Measurements from ENCODE around the gene RCC2.
"Not testable (repeated sequence)": the region's sequence is repeated elsewhere in the genome, so short reads cannot be mapped to it uniquely, and the experiment has no call there.

Gene RCC2

DNA sequence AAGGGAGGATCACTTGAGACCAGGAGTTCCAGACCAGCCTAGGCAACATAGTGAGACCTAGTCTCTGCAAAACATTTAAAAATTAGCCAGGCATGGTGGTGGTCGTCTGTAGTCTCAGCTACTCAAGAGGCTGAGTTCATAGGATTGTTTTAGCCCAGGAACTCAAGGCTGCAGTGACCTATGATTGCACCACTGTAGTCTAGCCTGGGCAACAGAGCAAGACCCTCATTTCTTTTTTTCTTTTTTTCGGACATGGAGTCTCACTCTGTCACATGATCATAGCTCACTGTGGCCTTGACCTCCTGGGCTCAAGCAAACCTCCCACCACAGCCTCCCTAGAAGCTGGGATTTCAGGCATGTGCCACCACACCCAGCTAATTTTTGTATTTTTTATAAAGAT lies 31.9 kb upstream of the RCC2 start:
- TF ChIP-seq, protein P1, sequence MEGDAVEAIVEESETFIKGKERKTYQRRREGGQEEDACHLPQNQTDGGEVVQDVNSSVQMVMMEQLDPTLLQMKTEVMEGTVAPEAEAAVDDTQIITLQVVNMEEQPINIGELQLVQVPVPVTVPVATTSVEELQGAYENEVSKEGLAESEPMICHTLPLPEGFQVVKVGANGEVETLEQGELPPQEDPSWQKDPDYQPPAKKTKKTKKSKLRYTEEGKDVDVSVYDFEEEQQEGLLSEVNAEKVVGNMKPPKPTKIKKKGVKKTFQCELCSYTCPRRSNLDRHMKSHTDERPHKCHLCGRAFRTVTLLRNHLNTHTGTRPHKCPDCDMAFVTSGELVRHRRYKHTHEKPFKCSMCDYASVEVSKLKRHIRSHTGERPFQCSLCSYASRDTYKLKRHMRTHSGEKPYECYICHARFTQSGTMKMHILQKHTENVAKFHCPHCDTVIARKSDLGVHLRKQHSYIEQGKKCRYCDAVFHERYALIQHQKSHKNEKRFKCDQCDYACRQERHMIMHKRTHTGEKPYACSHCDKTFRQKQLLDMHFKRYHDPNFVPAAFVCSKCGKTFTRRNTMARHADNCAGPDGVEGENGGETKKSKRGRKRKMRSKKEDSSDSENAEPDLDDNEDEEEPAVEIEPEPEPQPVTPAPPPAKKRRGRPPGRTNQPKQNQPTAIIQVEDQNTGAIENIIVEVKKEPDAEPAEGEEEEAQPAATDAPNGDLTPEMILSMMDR (IDR thresholded peaks at IDR 0.05; ENCODE audit: borderline replicate concordance, insufficient read depth, low read depth, low read length): no peak
- H3K4me3 ChIP-seq (ENCODE audit: low read depth, low read length): no peak overlapping the region

DNA sequence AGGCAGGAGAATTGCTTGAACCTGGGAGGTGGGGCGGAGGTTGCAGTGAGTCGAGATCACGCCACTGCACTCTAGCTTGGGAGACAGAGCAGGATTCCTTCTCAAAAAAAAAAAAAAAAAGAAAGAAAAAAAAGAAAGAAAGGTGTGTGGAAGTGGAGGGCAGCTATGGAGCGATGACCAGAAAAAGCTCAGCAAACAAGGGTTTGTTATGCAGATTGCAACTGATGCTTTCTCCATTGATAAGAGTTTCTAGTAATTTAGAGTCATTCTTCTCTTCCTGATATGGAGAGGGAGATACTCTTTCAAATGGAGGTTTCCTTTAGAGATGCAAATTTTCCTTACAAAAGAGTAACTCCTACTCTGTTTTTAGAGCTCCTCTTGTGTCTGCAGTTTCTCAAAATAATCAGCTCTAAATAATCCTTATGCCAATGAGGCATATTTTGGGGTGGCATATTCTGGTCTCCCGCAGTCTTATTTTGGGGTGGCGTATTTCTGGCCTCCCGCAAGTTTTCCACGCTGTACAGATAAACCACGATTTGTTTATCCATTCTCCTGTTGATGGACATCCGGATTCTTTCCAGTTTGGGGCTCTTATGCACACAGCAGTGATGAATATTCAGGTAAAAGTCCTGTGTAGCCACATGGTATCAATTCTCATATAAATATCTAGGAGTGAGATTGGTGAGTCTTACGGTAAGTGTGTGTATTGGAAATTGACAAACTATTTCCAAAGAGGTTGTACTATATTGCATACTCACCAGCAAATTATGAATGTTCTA lies 30.7 kb upstream of the RCC2 start:
- TF ChIP-seq, protein P1 (IDR thresholded peaks at IDR 0.05; ENCODE audit: borderline replicate concordance, insufficient read depth, low read depth, low read length): no peak

DNA sequence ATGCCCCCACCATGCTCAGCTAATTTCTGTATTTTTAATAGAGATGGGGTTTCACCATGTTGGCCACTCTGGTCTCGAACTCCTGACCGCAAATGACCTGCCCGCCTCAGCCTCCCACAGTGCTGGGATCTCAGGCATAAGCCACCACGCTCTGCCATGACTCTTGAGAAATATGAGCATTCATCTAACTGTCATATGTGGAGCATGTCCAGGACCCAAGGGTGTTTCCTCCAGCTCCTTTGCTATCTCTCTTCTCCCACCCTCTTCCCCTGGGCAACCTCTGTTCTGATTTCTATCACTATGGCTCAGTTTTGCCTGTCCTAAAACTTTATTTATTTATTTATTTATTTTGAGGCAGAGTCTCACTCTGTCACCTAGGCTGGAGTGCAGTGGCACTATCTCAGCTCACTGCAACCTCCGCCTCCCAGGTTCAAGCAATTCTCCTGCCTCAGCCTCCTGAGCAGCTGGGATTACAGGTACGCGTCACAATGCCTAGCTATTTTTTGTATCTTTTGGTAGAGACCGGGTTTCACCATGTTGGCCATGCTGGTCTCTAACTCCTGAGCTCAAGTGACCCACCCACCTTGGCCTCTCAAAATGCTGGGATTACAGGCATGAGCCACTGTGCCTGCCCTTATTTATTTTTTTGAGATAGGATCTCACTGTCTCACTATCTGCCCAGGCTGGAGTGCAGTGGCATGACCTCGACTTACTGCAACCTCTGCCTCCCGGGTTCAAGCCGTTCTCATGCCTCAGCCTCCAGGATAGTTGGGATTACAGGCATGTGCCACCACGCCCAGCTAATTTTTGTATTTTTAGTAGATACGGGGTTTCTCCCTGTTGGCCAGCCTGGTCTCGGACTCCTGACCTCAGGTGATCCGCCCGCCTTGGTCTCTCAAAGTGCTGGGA lies 29.1 kb upstream of the RCC2 start:
- not testable (repeated sequence) for H3K4me3 ChIP-seq (ENCODE audit: low read depth, low read length)

More for the DNA sequence above, 30.7 kb upstream of the RCC2 start:
- no peak overlapping the region for H3K4me3 ChIP-seq (ENCODE audit: low read depth, low read length)

DNA sequence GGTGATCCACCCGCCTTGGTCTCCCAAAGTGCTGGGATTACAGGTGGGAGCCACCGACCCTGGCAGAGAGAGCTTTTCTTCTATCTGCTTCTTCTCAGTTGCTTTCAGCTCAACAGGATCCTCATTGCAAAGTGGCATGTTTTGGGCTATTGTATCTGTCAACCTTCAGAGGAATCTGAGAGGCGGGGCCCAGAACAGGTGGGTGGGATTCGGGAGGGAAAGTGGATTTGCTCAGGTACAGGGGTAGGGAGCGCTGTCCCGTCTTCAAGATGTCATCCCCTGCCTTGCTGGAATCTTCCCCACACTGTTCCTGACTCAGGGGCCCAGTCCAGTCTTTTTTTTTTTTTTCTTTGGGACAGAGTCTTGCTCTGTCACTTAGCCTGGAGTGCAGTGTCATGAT lies 26.9 kb upstream of the RCC2 start:
- TF ChIP-seq, protein P1 (IDR thresholded peaks at IDR 0.05; ENCODE audit: borderline replicate concordance, insufficient read depth, low read depth, low read length): no peak
- no peak overlapping the region for H3K4me3 ChIP-seq (ENCODE audit: low read depth, low read length)

DNA sequence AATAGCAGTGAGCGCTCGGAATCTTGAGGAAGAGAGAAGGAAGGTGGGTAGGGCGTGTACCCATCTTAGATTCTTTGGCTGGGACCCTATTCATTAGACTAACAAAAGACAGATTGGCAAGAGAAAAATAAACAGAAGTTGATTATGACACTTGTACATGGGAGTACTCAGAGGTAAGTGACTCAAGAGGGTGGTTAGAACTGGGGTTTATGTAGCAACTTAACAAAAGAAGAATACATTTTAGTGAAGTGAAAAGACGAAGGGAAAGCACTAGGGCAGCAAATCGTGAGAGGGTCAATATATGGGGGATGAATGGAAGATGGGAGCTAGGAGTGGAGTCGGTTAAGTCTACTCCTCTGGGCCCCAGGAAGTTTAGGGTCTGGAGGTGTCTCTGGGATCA lies 25.8 kb upstream of the RCC2 start:
- TF ChIP-seq, protein P1 (IDR thresholded peaks at IDR 0.05; ENCODE audit: borderline replicate concordance, insufficient read depth, low read depth, low read length): no peak
- no peak overlapping the region for H3K4me3 ChIP-seq (ENCODE audit: low read depth, low read length)

DNA sequence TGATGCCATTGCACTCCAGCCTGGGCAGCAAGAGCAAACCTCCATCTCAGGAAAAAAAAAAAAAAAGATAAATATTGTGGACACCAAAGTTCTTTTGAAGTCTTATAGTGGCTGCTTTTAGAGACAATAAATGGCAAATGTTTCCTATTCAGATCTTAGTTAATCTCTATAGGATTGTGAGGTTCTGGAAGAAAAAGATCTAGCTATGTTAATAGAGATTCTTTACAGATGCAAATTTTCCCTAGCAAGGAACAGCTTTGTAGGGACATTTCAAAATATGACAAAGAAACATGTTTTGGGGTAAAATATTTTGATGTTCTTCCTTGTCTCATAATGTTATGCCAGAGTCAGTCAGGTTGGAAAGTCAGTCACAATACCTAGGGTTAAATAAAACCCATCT lies 24.5 kb upstream of the RCC2 start:
- no peak overlapping the region for H3K4me3 ChIP-seq (ENCODE audit: low read depth, low read length)
- TF ChIP-seq, protein P1 (IDR thresholded peaks at IDR 0.05; ENCODE audit: borderline replicate concordance, insufficient read depth, low read depth, low read length): no peak

DNA sequence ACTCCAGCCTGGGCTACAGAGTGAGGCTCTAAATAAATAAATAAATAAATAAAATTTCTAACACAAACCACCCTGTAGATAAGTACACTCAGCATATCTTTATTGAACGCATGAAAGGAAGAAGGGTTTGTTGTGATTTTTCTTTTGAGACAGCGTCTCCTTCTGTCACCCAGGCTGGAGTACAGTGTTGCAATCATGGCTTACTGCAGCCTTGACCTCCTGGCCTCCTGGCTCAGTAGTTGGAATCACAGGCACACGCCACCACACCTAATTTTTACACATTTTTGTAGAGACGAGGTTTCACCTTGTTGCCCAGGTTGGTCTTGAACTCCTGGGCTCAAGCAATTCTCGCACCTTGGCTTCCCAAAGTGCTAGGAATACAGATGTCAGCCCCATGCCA lies 23.2 kb upstream of the RCC2 start:
- no peak overlapping the region for H3K4me3 ChIP-seq (ENCODE audit: low read depth, low read length)
- TF ChIP-seq, protein P1 (IDR thresholded peaks at IDR 0.05; ENCODE audit: borderline replicate concordance, insufficient read depth, low read depth, low read length): no peak

All from GM12875 (cell line).